ENCODE results near the gene TMEM88.

The TMEM88 gene

DNA sequence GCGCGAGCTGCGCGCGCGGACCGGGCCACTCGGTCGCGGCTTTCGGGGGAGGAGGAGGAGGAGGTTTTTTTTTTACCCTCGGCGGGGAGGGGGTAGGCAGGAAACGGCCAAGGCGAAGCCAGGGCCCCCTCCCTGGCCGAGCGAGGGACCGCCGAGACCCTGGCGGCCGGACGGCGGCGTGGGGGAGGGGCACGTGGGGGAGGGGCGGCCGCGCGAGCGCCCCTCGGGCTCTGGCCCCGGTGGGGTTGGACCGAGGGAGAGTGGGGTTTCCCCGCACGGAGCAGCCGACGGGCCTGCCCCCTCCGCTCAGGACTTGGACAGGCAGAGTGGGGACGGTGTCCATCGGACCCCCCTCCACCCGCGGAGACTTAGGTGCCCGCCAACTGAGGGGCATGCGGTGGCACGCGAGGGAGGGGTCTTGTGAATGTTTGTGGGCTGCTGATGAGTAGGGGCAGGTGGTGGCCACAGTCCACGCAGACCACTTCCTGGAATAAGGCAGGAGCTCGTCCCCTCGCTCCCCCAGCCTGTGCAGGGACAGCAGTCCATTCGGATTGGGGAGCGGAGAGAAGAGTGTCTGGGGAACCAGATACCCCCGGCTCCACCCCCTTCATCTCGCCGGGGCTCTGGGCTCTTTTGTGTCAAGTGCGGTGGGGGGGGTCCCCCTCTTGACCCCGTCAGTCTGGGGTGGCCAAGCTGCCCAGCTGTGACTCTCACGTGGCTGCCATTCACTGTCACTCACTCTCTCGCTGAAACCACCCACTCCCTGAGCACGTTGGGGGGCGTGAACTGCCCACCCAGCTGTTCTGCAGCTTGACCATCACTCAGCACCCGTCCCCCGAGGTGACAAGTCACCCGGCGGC, 30.7 kb downstream of the TMEM88 start:
- peak; percentile 13 for DNase-seq (ENCODE audit: low spot score)

DNA sequence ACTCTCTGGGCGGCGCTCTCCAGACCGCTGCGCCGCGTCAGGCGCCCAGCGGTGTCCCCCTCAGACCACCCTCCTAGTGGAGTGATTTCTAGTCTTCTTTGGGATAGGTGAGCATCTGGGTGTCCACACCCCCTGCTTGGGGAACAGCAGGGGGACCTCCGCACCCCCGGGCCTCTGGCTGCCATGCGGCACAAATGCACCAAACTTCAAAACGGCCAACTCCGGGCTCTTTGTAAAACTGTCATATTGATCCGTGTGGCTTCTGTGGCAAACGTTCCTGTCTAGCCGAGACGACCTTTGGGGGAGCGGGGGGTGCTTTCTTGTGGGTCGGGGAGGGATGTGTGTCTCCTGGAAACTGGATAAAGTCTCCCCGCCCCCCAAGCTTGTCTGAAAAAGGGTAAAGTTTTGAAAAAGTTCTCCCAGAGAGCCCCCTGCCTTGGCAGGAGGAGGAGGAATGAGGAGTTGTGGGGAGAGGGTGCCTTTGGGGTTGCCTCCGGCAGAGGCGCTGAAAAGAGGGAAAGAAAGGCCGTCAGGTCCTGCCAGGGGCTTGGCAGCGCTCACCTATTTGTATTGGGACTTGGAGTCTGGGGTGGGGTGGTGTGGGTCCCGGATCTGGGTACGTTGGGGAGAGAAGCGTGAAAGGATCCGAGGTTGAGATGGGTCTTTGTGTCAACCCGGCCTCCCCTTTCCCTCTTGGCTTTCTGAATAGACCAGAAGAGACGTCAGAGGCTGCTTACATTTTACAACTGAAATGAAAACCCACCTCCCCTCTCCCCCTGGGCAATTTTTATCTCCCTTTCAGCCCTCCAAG, 31.6 kb downstream of the TMEM88 start:
- DNase-seq (ENCODE audit: low spot score): peak; percentile 15

DNA sequence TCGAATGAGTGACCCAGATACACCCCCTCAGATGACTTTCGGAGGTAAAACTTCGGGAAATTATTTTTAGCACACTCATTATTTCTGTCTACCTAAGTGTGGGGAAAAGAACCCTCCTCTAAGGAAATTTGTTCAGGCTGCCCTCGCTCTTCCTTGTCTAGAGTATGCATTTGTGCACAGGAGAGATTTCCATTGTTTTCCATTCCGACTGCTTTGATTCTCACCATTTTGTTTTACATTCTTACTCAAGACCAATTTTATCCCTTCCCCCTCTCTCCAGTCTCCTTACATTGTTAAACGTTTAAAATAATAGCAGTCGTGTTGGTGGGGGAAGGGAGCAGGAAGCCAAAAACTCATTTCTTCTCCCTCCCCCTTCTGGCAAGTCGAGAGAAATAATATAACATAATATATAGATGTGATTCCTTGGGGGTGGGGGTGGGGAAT, 32.2 kb downstream of the TMEM88 start:
- no peak for DNase-seq (ENCODE audit: low spot score)

- peak; percentile 96 for DNase-seq (ENCODE audit: low spot score)
Observed at GRCh38 chr17:7887482-7888183, 32.8 kb downstream of the TMEM88 start.

GRCh38 chr17:7888184-7888920, 33.5 kb downstream of the TMEM88 start, which contains the start of gene CHD3:
TSS of gene CHD3 (plus strand) at chr17:7888789. CDS start at chr17:7889001, 212 bp downstream.
- DNase-seq (ENCODE audit: low spot score): no peak

- DNase-seq (ENCODE audit: low spot score): peak; percentile 98
Observed at GRCh38 chr17:7889166-7889955, 34.5 kb downstream of the TMEM88 start.

DNA sequence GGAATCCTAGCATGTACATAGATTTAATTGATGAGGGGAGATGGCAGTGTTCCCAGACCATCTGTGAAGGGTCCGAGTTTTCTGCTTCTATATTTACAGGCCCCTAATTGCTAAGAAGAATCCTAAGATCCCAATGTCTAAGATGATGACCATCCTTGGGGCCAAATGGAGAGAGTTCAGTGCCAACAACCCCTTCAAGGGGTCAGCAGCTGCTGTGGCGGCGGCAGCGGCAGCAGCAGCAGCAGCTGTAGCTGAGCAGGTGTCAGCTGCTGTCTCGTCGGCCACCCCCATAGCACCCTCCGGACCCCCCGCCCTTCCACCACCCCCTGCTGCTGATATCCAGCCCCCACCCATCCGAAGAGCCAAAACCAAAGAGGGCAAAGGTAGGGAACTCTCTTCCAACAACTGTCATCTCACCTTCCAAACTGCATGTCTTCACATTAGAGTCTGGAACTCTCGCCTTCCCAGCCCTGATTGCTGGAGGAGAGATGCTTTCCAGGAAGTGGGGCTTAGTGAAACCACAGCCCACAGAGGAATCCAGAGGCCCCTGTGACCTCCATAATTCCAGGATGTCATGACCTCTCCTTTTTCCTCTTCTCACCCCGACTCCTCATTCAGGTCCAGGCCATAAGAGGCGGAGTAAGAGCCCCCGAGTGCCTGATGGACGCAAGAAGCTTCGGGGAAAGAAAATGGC, 38.5 kb downstream of the TMEM88 start:
- no peak for DNase-seq (ENCODE audit: low spot score)

GRCh38 chr17:7894226-7894625, 39.4 kb downstream of the TMEM88 start:
- DNase-seq (ENCODE audit: low spot score): no peak

DNA sequence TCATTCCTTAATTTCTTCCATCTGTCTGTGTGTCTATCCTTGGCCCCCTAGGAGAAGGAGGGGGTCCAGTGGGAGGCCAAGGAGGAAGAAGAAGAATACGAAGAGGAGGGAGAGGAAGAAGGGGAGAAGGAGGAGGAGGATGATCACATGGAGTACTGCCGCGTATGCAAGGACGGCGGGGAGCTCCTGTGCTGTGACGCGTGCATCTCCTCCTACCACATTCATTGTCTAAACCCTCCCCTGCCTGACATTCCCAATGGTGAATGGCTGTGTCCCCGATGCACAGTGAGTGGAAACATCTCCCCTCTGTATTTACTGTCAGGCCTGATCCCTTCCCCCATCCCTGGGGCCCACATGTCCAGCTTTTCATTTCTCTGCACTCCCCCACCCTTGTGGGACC, 40.0 kb downstream of the TMEM88 start:
- DNase-seq (ENCODE audit: low spot score): no peak

- no peak for DNase-seq (ENCODE audit: low spot score)
Observed at GRCh38 chr17:7897090-7897489, 42.2 kb downstream of the TMEM88 start.

DNA sequence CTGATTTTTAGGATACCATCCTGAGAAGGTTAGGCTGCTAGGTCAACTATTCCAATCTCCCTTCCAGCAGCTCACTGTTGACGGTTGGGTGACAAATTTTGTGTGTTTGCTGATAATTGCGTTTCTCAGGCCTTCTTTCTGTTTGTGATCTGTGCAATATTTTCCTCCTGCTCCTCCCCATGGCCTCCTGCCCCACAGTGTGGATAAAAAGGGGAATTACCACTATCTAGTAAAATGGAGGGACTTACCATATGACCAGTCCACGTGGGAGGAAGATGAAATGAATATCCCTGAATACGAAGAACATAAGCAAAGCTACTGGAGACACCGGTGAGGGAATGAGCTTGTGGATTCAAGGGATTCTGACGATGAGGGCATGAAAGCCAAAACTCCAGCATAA, 42.9 kb downstream of the TMEM88 start:
- peak; percentile 81 for DNase-seq (ENCODE audit: low spot score)

DNA sequence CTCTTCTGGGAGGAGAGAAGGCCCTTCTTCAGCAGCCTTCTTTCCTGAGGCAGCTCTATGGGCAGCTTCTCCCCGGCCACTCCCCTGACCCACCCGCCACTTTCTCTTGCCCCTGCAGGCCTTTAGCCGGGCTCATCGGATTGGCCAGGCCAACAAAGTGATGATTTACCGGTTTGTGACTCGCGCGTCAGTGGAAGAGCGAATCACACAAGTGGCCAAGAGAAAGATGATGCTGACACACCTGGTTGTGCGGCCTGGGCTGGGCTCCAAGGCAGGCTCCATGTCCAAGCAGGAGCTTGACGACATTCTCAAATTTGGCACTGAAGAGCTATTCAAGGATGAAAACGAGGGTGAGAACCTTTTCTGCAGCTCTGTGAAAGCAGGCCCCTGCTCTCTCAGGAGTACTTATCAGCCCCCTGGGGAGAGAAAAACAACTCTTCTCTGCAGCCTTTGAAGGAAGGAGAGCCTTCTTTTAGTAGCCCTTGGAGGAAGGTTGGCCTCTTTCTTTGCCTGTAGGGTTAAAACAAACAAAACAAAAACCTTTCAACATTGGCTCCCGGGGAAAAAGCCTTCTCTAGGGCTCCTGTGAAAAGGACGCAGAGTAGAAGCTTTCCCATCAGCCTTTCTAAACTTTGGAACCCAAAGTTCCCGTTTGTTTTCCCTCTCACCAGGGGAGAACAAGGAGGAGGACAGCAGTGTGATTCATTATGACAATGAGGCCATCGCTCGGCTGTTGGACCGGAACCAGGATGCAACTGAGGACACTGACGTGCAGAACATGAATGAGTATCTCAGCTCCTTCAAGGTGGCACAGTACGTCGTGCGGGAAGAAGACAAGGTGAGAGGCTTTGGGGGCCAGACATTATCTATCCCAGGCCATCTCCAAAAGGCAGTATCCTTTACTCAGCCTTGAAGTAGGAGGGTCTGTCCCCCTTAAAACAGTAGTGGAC, 48.6 kb downstream of the TMEM88 start:
- DNase-seq (ENCODE audit: low spot score): no peak
